Urinary bladder (tissue), 4 donors: ENCODE measurements around the gene MYO5B. TPM values are rescaled to one million over a fixed set of nuclear protein-coding genes. Genes with fewer than 3 reads are reported as not detected.
"Not testable (repeated sequence)": the region's sequence is repeated elsewhere in the genome, so short reads cannot be mapped to it uniquely, and the experiment has no call there.

Experiments used
- DNase-seq: peaks from one replicate; pipeline ENCODE4 v3.0.0-alpha.2; 2015; ENCODE audit errors: extremely low spot score
- H3K27ac ChIP-seq: one replicate; pipeline ENCODE4 v1.5.1; 2013; ENCODE audit warnings: low read depth, mild to moderate bottlenecking, moderate library complexity
- H3K36me3 ChIP-seq: one replicate; pipeline ENCODE4 v1.6.1; 2013; ENCODE audit warnings: mild to moderate bottlenecking, moderate library complexity; ENCODE audit not compliant: insufficient read depth
- H3K4me1 ChIP-seq: one replicate; pipeline ENCODE4 v1.6.1; 2013; ENCODE audit warnings: mild to moderate bottlenecking, moderate library complexity; ENCODE audit not compliant: insufficient read depth
- H3K4me3 ChIP-seq: one replicate; pipeline ENCODE4 v1.5.1; 2013; ENCODE audit warnings: low read depth, low read length
- WGBS: extraction: QIAGEN DNeasy Blood & Tissue Kit; methylation state at CpG from one replicate; pipeline ENCODE4 v1.1.7; 2013; 5-methylcytosine and 5-hydroxymethylcytosine counted together
- polyA plus RNA-seq: library from polyadenylated mRNA; stranded (reverse); fragments of 200-250 nt; gene quantifications from one replicate; pipeline ENCODE4 v1.2.3, GENCODE V29; 2013
- total RNA-seq: library from RNA; depleted of rRNA; stranded (reverse); fragments of >200 nt; gene quantifications from one replicate; pipeline ENCODE4 v1.2.3, GENCODE V29; 2014
- donor health status: healthy with polysubstance abuse.
- donor health status: healthy.

The MYO5B gene
- total and polyA plus RNA-seq, 2 donors = 2.7 to 8.8 TPM

GRCh38 chr18:49804096-49804495, 390.9 kb downstream of the MYO5B start:
- 91% methylated on average over 5 of the region's 5 CpGs for WGBS
- no peaks in the 10 kb centered on the region for H3K4me1 ChIP-seq
- no peak overlapping the region for H3K4me3 ChIP-seq
- peaks cover 2% of the 10 kb centered on the region for H3K36me3 ChIP-seq
- no peak for DNase-seq
- H3K27ac ChIP-seq = no peak overlapping the region

GRCh38 chr18:49802623-49803022, 392.3 kb downstream of the MYO5B start:
- Histone ChIP-seq H3K36me3 (peaks cover 2% of the 10 kb centered on the region), H3K4me3 (no peak overlapping the region), H3K27ac (no peak overlapping the region), H3K4me1 (no peaks in the 10 kb centered on the region)
- no peak for DNase-seq
- 97% methylated on average over 4 of the region's 4 CpGs for WGBS

- 97% methylated on average over 5 of the region's 5 CpGs for WGBS
- not testable (repeated sequence) for H3K27ac ChIP-seq, H3K36me3 ChIP-seq, H3K4me3 ChIP-seq, DNase-seq, H3K4me1 ChIP-seq
Measured at GRCh38 chr18:49800491-49800890, 394.5 kb downstream of the MYO5B start.

- not testable (repeated sequence) for H3K4me1 ChIP-seq, H3K36me3 ChIP-seq, H3K27ac ChIP-seq, H3K4me3 ChIP-seq, DNase-seq
- WGBS = 97% methylated on average over 19 of the region's 29 CpGs
Measured at GRCh38 chr18:49799806-49800205, 395.1 kb downstream of the MYO5B start.

- no peak for DNase-seq
- Histone ChIP-seq H3K4me1 (no peaks in the 10 kb centered on the region), H3K4me3 (no peak overlapping the region), H3K27ac (no peak overlapping the region), H3K36me3 (peaks cover 2% of the 10 kb centered on the region)
- WGBS = 99% methylated on average over 4 of the region's 4 CpGs
Measured at GRCh38 chr18:49798001-49798400, 396.9 kb downstream of the MYO5B start.

GRCh38 chr18:49795612-49796552, 399.1 kb downstream of the MYO5B start:
- WGBS = 90% methylated on average over 7 of the region's 7 CpGs
- no peak for DNase-seq
- no peaks in the 10 kb centered on the region for H3K36me3 ChIP-seq

GRCh38 chr18:49794743-49795142, 400.2 kb downstream of the MYO5B start:
- DNase-seq = no peak
- no peaks in the 10 kb centered on the region for H3K4me1 ChIP-seq
- no peaks in the 10 kb centered on the region for H3K36me3 ChIP-seq
- no peak overlapping the region for H3K4me3 ChIP-seq
- no peak overlapping the region for H3K27ac ChIP-seq
- 93% methylated on average over 3 of the region's 3 CpGs for WGBS

More at GRCh38 chr18:49795612-49796552, 399.1 kb downstream of the MYO5B start:
- H3K27ac ChIP-seq = no peak overlapping the region
- no peak overlapping the region for H3K4me3 ChIP-seq
- H3K4me1 ChIP-seq = no peaks in the 10 kb centered on the region

GRCh38 chr18:49789560-49790134, 405.3 kb downstream of the MYO5B start:
- H3K36me3 ChIP-seq, H3K4me1 ChIP-seq, H3K27ac ChIP-seq, DNase-seq, H3K4me3 ChIP-seq: not testable (repeated sequence)
- 92% methylated on average over 8 of the region's 8 CpGs for WGBS

GRCh38 chr18:49788327-49788898, 406.5 kb downstream of the MYO5B start:
- Histone ChIP-seq H3K27ac (no peak overlapping the region), H3K36me3 (no peaks in the 10 kb centered on the region), H3K4me1 (no peaks in the 10 kb centered on the region), H3K4me3 (no peak overlapping the region)
- 49% methylated on average over 5 of the region's 5 CpGs for WGBS
- DNase-seq = no peak

- WGBS = 91% methylated on average over 1 of the region's 1 CpG
- DNase-seq = no peak
- no peak overlapping the region for H3K4me3 ChIP-seq
- no peaks in the 10 kb centered on the region for H3K4me1 ChIP-seq
- H3K27ac ChIP-seq = no peak overlapping the region
- H3K36me3 ChIP-seq = no peaks in the 10 kb centered on the region
Measured at GRCh38 chr18:49786019-49786720, 408.8 kb downstream of the MYO5B start.

GRCh38 chr18:49784427-49785185, 410.3 kb downstream of the MYO5B start:
- Histone ChIP-seq H3K36me3 (no peaks in the 10 kb centered on the region), H3K27ac (no peak overlapping the region), H3K4me3 (no peak overlapping the region), H3K4me1 (no peaks in the 10 kb centered on the region)
- no peak for DNase-seq
- 71% methylated on average over 1 of the region's 1 CpG for WGBS

GRCh38 chr18:49783631-49784030, 411.3 kb downstream of the MYO5B start:
- H3K4me3 ChIP-seq, H3K4me1 ChIP-seq, H3K27ac ChIP-seq, H3K36me3 ChIP-seq, DNase-seq: not testable (repeated sequence)
- WGBS = 95% methylated on average over 3 of the region's 3 CpGs
